Daoy (cell line): Measurements from ENCODE around the gene SLK. TPM values are rescaled to one million over a fixed set of nuclear protein-coding genes. Genes with fewer than 3 reads are reported as not detected.

Experiments used
- DNase-seq: peaks from one replicate; pipeline ENCODE4 v3.0.0-alpha.2; 2015; ENCODE audit warnings: low read depth
- total RNA-seq: library from RNA; depleted of rRNA; stranded (reverse); fragments of >200 nt; shearing (Covaris generic); gene quantifications from 2 replicates; pipeline ENCODE4 v1.2.3, GENCODE V29; 2014

The SLK gene
- total RNA-seq, 1 experiment from 2014 or later: 26.9 TPM

DNA sequence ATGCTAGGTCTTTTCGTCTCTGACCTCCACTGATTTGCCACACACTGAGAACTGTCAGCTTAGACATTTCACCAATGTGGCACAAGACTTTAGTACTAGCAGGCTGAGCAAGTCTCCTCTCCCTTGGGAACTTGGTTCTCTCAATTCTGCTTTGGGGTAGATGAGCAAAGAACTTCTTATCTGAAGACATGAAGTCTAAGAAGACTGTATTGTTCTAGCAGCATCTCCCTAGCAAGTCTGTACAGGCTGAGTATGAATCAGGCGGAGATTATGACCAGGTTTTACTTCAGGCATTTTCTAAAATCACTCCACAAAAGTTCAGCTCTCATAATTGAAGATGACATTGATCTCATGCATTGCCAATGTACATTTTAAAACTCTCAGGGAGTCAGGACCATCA, 25.1 kb upstream of the SLK start:
- DNase-seq: no peak

DNA sequence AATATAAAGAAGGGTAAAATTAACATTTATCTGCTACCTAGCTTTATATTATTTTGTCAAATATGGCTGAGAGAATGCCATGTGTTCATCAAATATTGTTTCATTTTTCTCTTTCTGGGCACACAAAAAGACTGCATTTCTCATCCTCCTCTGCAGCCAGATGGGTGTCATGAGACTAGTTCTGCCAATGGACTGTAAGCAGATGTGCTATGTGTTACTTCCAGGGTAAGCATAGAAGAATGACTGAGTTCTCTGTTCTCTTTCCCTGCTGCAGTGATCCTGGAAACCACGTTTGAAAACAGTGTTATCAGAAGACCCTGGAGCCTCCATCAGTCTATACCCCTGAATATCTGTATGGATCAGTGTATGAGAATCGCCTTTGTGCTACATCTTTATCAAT, 24.1 kb upstream of the SLK start:
- DNase-seq: no peak

DNA sequence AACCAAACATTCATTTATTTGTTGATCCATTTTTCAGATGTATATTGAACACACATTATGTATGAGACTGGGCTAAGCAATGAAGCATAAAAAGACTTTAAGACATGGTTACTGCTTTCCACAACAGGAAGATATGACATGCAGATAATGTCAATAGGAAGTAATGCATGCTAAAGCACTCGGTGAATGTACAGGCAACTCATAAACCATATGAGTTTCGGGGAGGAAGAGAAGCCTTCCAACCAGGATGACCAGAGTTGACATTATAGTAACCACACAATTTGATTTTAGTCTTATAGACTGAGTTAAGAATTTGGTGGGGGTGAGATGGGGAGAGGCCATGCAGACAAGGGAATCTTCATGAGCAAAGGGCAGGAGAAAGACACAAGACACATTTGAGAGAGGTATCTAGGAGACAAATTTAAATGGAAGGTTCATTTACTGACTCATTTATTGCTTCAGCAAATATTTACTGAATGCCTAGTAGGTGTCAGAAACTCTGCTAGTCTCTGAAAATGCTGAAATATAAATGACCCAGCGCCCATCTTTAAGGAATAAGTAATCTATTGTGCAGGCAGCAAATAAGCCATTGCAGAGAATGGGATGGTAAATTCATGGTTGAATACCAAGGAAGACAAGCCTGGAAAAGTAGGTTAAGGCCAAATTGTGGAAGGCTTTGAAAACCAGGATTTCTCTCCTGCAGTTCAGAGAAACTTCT, 19.0 kb upstream of the SLK start:
- no peak for DNase-seq

DNA sequence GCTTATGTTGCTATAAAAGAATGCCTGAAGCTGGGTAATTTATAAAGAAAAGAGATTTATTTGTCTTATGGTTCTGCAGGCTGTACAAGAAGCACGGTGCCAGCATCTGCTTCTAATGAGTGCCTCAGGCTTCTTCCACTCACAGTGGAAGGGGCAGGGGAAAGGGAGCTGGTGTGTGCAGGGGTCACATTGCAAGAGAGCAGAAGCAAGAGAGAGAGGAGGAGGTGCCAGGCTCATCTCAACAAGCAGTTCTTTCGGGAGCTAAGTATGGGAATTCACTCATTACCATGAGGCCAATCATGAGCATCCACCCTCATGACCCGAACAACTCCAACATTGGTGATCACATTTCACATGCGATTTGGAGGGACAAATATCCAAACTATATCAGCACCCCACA, 17.2 kb upstream of the SLK start:
- DNase-seq: no peak

DNA sequence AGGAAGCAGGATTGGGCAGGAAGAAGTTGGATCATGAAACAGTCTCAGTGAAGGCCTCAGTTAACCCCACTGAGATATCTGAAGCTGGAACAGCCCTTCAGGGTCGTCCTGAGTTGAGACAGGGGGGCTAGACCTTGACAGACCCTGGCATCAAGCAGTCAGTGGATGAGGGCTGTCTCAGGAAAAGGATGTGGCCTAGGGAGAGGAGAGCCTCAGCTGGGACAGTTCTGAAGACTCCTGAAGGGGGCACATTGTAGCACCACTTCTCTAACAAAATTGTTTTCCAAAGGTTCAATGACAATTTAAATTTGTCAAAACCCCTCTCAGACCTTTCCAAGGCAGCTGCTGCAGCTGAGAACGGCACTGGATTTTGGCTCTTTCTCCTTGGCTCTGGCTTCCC, 15.8 kb upstream of the SLK start:
- DNase-seq: no peak

DNA sequence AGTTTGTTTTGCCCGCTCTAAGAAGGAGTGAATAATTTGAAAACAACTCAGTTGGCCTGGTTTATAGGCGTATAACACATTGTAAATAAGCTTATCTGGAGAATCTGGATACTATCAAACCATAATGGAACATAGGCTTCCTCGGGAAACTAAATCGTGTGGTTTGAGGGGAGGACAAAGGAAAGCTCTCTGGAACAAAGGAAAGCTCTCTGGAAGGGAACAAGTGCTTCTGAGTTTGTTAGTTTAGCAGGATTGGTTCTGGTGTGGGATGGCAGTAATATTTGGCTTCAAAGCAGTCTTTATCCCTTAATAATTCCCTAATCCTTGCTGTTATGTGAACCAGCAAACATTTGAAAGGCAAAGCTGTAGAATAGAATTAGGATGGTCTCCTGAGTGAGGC, 15.0 kb upstream of the SLK start:
- DNase-seq: no peak

DNA sequence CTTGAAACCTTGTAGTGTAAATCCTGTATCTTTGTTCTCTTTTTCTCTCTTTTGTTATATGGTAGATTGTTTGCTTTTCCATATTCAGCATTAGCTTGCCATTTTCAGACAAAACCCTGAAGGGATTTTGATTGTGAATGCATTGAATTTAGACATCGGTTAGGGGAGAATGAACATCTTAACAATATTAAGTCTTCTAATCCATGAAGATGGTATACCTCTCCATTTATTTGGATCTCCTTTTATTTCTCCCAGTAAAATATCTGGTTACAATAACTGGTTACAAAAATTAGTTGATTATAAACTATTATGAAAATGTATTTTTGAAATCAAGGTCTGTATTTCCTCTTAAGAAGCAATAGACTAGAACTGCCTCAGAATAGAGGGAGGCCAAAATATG, 12.4 kb upstream of the SLK start:
- DNase-seq: no peak

DNA sequence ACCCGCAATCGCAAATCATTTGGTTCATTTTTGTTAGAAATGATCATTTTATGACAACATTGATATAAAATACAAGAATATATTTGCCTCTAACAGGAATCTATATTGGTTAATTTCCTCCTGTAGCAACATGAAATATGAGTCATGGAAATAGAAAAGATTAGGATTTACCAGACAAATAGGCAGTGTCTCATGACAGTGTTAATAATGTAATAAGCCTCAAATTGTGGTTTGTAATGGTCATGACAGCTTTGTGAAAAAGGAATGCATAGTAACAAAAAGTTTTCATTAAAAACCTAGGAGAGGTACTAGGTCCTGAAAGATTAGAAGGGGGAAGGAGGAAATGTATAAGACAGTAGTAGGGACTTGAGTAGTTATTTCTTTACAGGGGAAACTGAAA, 7.9 kb upstream of the SLK start:
- no peak for DNase-seq

DNA sequence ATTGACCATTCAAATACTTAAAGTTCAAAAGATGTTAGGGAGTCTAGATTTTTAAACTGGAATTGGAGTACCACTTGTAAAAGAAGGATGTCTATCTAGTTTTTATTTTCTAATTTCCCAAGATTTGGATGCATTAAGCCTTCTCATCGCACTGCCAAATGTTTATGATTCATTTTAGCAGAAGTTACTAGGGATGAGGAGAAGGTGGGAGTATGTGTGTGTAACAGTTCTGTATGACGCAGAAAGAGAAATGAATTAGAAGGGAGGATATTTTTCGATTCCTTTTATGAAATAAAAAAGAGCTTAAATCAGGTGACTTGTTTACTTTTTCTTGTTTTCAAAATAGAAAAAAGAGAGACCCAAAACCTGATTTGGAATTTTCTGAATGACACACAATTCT, 6.8 kb upstream of the SLK start:
- no peak for DNase-seq

DNA sequence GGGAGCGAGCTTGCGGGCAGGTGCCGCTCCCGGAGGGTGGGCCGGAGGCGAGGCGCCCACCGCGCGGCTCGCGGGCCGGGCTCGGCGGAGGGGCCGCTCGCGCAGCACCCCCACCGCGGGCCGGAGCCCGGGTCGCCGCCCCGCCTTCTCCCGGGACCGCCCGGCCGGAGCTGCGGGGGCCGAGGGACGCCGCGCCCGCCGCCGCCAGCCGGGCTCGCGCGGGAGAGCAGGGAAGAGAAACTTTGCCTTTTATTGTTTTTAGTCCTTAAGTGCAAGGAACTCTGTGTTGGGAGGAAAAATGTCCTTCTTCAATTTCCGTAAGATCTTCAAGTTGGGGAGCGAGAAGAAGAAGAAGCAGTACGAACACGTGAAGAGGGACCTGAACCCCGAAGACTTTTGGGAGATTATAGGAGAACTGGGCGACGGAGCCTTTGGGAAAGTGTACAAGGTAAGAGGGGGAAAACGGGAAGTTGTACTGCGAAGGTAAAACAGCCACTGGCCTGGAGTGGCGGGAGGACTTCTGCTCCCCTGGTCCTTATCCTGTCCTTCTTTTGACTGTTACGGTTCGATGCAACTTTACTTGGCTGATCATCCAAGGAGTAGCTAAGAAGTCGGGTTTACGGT, 620 bp downstream of the SLK start:
- peak; percentile 25 for DNase-seq

DNA sequence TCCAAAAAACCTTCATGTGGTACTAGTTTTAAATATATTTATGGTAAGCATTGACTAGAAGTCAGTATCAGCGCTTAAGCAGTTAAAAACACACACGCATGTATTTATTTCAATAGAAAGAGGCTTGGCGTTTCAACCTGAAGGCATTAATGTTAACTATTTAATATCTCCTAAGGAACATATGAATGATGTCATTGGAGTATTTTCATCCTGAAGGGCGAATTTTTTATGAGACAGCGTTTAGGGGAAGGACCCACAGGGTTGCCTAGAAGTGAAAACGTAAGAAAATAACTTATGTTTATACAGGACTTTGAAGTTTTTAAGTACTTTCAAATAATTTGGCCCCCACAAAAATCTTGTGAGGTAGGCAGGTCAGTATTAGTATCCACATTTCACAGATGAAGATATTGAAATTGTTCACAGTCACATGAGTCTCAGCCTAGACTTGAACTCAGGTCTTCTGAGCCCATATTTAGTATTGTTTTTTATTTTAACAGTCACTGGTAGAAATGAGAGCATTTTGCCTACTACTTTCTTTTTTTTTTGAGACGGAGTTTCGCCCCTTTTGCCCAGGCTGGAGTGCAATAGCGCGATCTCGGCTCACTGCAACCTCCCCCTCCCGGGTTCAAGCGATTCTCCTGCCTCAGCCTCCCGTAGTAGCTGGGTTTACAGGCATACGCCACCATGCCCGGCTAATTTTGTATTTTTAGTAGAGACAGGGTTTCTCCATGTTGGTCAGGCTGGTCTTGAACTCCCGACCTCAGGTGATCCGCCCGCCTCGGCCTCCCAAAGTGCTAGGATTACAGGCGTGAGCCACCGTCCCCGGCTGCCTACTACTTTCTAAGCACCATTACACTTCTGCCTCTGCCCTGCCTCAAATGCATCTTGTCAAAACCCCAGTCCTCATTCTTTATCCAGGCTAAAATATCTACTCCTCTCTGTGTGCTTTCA, 1.8 kb downstream of the SLK start:
- DNase-seq: no peak

DNA sequence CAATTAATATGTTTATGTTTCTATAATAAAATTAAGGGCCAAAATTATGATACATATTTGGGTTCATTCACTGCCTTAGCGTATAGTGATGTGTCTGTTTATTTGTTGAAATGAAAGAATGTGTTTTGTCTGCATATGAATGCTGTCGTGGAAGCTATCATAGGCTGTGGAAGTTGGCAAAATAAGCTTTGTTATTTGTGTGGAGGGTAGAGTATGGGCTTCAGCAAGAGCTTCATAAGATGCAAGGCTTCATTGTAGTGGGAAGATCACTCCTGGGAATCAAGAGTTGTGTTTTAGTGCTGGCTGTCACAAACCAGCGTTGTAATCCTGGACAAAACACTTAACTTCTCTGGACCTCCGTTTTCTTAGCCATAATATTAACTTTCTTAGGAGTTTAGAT, 2.5 kb downstream of the SLK start:
- no peak for DNase-seq

DNA sequence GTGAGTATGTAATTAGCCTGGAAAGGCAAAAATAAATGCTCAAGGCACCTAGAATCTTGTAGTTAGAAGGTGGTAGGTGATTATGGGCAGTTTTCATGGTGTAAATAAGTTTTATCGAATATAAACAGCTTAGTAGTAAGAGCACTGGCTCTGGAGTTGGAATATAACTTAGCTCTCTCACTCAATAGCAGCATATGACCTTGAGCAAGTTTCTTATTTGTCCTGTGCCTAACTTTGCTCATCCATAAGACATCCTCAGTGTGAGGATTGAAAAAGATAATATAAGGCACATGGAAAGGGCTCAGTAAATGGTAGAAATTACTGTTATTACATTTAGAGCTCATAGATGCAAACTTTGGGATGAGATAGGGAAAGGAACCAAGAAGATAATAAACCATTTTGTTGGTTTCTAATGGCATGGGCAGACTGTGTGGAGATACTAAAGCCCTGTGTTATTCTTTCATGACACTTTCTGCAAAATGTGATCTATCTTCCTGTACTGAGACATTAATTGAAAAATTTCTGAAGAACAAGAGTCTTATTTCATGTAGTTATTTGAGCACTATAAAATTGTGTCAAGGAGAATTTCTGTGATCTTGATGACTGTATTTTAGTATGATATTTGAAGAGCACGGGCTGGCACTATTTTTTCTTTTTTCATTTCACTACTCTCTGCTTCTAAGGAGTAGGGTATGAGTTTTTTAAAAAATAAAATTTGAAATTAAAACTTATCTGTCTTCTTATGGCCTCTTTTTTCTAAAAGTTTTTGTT, 3.1 kb downstream of the SLK start:
- no peak for DNase-seq

DNA sequence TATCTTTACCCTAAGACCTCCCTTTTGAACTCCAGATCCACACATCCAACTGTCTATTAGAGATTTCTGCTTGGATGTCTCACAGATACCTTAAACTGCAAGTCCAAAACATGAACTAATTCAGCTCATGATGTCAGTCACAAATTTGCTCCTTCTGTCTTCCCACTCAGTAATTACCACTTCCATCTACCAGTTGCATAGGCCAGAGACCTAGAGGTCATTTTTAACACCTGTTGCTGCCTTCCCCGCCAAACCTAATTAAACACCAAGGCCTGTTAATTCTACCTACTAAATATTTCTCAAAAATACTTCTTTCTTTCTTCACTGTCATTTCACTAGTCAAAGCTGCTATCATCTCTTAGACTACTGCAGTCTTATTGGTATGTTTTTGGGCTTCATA, 8.2 kb downstream of the SLK start:
- no peak for DNase-seq

DNA sequence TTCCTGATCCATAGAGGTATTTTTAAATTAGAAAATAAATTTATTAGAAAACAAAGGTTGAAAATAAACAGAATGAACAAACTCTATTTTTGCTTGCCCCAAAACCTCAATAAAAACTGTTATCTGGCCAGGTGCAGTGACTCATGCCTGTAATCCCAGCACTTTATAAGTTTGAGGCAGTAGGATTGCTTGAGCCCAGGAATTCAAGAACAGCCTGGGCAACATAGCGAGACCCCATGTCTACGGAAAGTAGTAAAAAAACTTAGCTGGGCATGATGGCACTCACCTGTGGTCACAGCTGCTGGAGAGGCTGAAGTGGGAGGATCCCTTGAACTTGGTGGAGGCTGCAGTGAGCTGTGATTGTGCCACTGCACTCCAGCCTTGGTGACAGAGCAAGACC, 10.3 kb downstream of the SLK start:
- DNase-seq: no peak

DNA sequence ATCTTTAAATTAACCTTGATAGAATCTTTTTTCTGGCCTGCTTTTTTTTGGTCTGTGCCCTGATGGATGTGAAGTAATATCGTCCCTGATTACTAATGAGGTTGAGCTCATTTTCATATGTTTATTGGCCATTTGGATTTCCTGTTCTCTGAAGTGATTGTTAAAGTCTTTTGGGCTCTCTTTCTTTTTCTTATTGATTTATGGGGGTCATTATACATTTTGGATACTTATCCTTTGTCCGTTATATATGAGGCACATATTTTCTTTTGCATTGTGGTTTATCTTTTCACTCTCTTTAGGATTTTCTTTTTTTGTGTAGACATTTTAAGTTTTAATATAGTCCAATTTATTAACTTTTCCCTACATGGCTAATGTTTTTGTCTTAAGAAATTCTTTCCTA, 12.6 kb downstream of the SLK start:
- DNase-seq: no peak

DNA sequence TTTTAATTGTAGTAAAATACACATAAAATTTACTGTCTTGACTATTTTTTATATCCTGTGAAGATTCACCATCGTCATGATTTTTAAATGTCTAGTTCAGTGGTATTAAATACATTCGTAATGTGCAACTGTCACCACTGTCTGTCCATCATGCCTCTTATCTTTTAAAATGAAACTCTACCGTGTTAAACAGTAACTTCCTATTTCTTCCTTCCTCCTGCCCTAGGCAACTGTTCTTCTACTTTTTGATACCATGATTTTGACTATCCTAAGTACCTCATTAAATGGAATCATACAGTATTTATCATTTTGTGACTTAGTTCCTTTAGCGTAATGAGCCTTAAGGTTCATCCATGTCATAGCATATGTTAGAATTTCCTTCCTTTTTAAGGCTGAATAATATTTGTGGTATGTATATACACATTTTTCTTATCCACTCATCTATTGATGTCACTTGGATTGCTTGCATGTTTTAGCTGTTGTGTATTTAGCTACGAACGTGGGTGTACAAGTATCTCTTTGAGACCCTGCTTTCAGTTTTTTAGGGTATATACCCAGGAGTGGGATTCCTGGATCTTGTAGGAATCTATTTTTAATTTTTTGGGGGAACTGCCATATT, 13.5 kb downstream of the SLK start:
- DNase-seq: no peak

DNA sequence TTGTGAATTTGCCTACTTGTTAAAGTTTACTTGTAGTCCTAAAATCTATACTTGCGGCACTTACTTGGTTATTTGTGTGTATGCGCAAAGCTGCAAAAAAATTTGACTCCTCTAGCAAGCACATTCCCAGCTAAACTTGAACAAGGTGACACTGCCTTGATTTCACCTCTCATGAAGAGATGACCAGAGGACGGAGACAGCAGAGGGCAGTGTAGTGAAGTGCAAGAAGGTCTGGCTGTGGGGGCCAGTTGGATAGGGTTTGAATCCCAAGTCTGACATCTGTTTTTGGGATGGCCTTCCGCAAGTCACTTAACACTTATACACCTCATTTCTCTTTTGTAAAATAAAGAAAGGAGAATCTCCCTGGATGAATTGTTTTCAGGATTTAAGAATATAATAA, 15.7 kb downstream of the SLK start:
- peak; percentile 6 for DNase-seq

DNA sequence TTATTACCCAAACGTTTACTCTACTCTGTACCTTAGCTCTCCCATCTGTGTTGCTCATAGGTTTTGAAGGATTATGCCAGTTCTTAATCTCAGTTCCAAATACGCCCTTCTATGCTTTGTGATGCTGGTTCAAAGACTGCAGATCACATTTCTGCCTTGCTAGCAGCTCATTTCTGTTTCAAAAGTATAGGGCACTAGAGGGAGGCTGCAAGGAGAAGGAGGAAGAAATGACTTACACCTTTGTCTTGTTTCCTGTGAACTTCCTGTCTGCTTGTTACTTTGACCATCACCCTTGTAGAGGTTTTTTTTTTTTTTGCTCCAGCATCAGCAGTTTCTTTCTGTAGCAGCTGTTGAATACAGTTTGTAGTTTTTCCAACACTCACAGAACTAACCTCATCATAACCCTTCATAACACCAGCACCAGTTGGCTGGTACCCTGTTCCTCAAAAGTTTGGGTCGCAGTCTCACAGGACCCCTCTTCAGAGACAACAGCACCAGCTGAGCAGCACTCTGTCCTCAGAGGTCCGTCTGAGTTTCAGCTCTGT, 16.5 kb downstream of the SLK start:
- no peak for DNase-seq

DNA sequence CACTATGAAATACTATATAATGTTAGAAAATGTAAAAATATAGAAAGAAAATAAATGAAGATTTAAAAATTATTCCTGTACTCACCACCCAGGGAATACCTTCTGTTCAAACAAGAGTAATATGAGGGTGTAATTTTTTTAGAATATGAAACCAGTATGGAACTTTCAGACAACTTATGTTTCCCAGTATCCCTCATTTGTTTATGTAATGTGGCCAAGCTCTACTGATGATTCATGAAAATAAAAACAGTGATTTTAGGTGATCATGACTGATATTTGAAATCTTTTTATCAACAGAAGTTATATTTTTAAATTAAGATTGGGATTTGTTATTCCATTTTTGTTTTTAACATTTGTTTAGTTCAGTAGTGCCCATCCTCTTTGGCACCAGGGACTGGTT, 18.8 kb downstream of the SLK start:
- DNase-seq: no peak

DNA sequence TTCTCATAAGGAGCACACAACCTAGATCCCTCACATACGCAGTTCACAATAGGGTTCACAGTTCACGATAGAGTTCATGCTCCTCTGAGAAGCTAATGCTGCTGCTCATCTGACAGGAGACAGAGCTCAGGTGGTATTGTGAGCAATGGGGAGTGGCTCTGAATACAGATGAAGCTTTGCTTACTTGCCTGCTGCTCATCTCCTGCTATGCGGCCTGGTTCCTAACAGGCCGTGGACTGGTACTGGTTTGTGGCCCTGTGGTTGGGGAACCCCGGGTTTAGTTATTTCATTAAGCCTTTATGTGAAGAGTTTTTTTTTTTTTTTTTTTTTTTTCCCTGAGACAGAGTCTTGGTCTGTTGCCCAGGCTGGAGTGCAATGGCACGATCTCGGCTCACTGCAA, 19.4 kb downstream of the SLK start:
- DNase-seq: no peak
